Epithelial cell of esophagus (primary cell): Measurements from ENCODE around the gene AP2S1.

ENCODE experiments used
- DNase-seq: peaks from one replicate; pipeline ENCODE4 v3.0.0; 2010; ENCODE audit warnings: low read depth
- H3K4me3 ChIP-seq: 2 replicates; pipeline ENCODE4 v1.5.1; 2011; ENCODE audit warnings: mild to moderate bottlenecking, low read length, control low read depth
- TF ChIP-seq, protein P1 (sequence below): IDR thresholded peaks from 2 replicates; pipeline ENCODE4 v1.5.1; 2011; ENCODE audit warnings: low read depth, mild to moderate bottlenecking, low read length, control low read depth, inconsistent platforms; ENCODE audit not compliant: insufficient read depth; ENCODE audit errors: missing control alignments

Gene AP2S1

DNA sequence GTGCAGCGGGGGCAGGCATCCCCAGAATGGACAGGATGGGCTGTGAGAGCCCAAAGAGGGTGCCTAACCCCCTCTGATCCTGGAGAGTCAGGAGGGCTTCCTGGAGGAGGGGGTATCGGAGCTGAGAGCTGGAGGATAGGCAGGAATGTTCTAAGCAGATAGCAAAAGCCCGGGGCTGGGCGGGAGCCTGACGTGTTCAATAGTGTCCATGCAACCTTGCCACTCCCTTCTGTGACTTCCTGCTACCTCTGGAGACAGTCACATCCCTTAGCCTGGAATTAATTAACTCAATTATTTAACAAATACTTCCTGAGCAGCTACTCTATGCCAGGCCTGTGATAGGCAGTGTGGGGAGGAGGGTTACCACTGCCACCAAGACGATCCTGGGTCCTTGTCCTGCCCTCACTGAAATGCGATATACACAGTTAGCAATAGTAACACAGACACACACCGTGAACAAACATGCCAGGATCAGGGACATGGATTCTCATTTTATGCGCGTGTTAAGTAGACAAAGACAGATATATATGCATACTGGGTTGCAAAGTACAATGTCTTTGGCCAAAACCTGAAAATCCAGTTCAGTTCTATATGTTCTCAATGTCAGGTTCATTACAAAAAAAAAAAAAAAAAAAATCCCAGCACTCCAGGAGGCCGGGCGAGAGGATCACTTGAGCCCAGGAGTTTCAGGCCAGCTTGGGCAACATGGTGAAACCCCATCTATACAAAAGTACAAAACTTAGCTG, 10.7 kb downstream of the AP2S1 start:
- DNase-seq, result peak; percentile 74
- TF ChIP-seq, protein P1, sequence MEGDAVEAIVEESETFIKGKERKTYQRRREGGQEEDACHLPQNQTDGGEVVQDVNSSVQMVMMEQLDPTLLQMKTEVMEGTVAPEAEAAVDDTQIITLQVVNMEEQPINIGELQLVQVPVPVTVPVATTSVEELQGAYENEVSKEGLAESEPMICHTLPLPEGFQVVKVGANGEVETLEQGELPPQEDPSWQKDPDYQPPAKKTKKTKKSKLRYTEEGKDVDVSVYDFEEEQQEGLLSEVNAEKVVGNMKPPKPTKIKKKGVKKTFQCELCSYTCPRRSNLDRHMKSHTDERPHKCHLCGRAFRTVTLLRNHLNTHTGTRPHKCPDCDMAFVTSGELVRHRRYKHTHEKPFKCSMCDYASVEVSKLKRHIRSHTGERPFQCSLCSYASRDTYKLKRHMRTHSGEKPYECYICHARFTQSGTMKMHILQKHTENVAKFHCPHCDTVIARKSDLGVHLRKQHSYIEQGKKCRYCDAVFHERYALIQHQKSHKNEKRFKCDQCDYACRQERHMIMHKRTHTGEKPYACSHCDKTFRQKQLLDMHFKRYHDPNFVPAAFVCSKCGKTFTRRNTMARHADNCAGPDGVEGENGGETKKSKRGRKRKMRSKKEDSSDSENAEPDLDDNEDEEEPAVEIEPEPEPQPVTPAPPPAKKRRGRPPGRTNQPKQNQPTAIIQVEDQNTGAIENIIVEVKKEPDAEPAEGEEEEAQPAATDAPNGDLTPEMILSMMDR, result no peak
- H3K4me3 ChIP-seq, result no peak overlapping the region

DNA sequence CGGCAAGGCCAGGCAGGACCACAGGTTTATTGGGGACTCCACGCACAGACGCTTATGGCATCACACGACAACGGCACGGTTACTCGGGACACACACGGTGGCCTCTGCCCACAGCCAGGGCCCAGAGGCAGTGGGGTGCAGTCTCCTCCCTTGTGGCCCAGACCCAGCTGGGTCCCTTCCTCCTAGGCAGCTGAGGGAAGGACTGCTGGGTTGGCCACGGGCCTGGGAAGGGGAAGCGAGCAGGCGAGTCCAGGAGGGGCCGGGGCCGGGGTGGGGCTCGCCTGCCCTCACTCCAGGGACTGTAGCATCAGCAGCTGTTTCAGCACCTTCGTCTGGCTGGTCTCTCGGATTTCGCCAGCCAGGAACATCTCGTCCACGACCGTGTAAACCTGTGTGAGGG, 12.5 kb downstream of the AP2S1 start:
- H3K4me3 ChIP-seq, result no peak overlapping the region
- TF ChIP-seq, protein P1, result no peak
- DNase-seq, result no peak

DNA sequence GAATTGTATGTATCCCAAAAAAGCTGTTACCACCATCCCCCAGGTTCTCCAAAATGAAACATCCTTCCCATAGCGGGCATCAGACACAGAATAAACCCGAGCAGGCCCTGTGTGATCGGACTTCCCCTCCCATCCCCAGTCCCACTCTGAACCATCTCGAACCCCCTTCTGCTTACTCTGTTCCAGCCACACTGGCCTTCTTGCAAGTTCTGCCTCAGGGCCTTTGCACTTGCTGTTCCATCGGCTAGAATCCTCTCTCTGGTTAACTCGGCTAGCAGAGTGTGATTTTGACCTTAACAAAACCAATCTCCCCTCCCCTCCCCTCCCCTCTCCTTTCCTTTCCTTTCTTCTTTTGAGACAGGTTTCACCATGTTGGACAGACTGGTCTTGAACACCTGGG, 15.7 kb downstream of the AP2S1 start:
- no peak overlapping the region for H3K4me3 ChIP-seq
- TF ChIP-seq, protein P1, result no peak
- no peak for DNase-seq

DNA sequence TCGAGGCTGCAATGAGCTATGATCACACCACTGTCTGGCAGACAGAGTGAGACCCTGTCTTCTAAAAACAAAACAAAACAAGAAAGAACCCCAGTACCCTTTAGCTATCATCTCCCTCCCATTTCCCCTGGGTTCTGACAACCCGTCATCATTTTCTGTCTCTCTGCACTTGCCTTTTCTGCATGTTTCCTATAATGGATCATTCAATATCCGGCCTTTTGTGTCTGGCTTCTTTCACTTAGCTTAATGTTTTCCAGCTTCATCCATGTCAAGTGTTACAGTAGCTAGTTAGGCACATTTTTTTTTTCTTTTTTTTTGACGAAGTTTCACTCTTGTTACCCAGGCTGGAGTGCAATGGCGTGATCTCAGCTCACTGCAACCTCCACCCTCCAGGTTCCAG, 16.5 kb downstream of the AP2S1 start:
- no peak for DNase-seq
- TF ChIP-seq, protein P1, result no peak
- no peak overlapping the region for H3K4me3 ChIP-seq

DNA sequence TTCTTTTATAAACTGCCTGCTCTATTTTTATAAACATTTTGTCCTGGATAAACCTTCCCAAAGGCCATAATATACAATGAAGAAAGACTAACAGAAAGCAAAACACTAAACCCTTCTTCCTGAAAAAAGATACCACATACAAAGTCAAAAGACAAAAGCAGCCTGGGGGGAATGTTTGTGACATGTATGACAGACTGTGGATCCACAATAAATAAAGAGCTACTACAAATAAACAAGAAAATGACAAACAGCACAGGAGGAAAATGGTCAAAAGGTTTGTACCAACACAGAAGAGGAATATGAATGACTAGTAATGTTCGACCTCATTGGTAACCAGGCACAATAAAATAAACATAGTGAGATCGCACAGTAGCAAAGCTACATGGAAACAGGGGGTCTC, 19.8 kb downstream of the AP2S1 start:
- DNase-seq, result no peak
- TF ChIP-seq, protein P1, result no peak

DNA sequence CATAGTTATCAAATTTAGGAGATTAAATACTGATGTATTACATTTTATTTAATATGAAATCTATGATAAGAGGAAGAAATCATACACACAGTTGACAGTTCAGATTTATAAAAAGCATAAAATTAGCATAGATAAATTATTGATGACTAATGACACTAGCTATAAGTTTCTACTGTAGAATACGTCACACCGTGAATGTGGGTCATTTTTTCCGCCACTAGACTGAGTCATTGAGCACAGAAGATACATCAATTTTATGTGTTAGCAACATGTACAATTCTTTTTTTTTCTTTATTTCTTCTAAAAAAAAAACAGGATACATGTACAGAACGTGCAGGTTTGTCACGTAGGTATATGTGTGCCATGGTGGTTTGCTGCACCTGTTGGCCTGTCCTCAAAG, 22.2 kb downstream of the AP2S1 start:
- DNase-seq, result no peak
- TF ChIP-seq, protein P1, result no peak
- H3K4me3 ChIP-seq, result no peak overlapping the region

More for the DNA sequence above, 19.8 kb downstream of the AP2S1 start:
- no peak overlapping the region for H3K4me3 ChIP-seq

DNA sequence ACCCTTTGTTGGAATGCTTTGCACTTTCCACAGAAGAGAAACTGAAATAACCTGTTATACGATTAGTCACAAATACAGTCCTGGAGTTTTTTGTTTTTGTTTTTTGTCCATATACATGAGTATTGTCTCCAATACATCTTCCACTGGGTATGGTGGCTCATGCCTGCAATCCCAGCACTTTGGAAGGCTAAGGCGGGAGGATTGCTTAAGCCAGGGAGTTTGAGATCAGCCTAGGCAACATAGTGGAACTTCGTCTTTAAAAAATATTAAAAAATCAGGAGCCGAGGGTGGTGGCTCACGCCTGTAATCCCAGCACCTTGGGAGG, 25.0 kb downstream of the AP2S1 start:
- peak; percentile 79 for DNase-seq
- TF ChIP-seq, protein P1, result no peak
- H3K4me3 ChIP-seq, result no peak overlapping the region
